Activated naive CD4-positive, alpha-beta T cell treated with Interleukin-2 at 50 U/mL for 16 hours (primary cell): ENCODE results near the gene LYPLAL1.
"Not testable (repeated sequence)": the region's sequence is repeated elsewhere in the genome, so short reads cannot be mapped to it uniquely, and the experiment has no call there.

Experiments used
- DNase-seq: peaks from one replicate; pipeline ENCODE4 v3.0.0-alpha.2; 2020

The LYPLAL1 gene

GRCh38 chr1:219220945-219221344 lies 47.3 kb downstream of the LYPLAL1 start:
- DNase-seq, result no peak

GRCh38 chr1:219223496-219223895 lies 49.8 kb downstream of the LYPLAL1 start:
- DNase-seq, result no peak

GRCh38 chr1:219226196-219226595 lies 52.5 kb downstream of the LYPLAL1 start:
- DNase-seq, result no peak

GRCh38 chr1:219227360-219228057 lies 53.8 kb downstream of the LYPLAL1 start:
- DNase-seq, result no peak

GRCh38 chr1:219228058-219228419 lies 54.4 kb downstream of the LYPLAL1 start:
- DNase-seq, result no peak

- DNase-seq, result no peak
Observed at GRCh38 chr1:219232890-219233289, 59.2 kb downstream of the LYPLAL1 start.

- DNase-seq, result no peak
Observed at GRCh38 chr1:219235903-219236481, 62.3 kb downstream of the LYPLAL1 start.

GRCh38 chr1:219236933-219237610 lies 63.4 kb downstream of the LYPLAL1 start:
- DNase-seq, result no peak

GRCh38 chr1:219239518-219239917 lies 65.8 kb downstream of the LYPLAL1 start:
- no peak for DNase-seq

- DNase-seq, result no peak
Observed at GRCh38 chr1:219244864-219245263, 71.2 kb downstream of the LYPLAL1 start.

GRCh38 chr1:219247441-219247840 lies 73.8 kb downstream of the LYPLAL1 start:
- no peak for DNase-seq

- not testable (repeated sequence) for DNase-seq
Observed at GRCh38 chr1:219250468-219250867, 76.8 kb downstream of the LYPLAL1 start.

GRCh38 chr1:219257751-219258150 lies 84.1 kb downstream of the LYPLAL1 start:
- no peak for DNase-seq

- DNase-seq, result no peak
Observed at GRCh38 chr1:219261454-219261853, 87.8 kb downstream of the LYPLAL1 start.
